ENCODE measurements around the gene FOXO1.

DNA sequence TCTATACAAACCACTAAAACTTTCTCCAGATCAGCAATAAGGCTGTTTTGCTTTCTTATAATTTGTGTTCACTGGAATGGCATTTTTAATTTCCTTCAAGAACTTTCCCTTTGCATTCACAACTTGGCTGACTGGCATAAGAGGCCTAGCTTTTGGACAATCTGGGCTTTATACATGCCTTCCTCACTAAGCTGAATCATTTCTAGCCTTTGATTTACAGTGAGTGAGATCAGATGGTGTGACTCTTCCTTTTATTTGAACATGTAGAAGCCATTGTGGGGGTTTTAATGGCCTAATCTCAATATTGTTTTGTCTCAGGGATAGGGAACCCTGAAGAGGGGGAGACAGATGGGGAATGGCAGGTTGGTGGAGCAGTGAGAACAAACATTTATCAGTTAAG, 82.7 kb downstream of the FOXO1 start:
- TF ChIP-seq, protein P1, sequence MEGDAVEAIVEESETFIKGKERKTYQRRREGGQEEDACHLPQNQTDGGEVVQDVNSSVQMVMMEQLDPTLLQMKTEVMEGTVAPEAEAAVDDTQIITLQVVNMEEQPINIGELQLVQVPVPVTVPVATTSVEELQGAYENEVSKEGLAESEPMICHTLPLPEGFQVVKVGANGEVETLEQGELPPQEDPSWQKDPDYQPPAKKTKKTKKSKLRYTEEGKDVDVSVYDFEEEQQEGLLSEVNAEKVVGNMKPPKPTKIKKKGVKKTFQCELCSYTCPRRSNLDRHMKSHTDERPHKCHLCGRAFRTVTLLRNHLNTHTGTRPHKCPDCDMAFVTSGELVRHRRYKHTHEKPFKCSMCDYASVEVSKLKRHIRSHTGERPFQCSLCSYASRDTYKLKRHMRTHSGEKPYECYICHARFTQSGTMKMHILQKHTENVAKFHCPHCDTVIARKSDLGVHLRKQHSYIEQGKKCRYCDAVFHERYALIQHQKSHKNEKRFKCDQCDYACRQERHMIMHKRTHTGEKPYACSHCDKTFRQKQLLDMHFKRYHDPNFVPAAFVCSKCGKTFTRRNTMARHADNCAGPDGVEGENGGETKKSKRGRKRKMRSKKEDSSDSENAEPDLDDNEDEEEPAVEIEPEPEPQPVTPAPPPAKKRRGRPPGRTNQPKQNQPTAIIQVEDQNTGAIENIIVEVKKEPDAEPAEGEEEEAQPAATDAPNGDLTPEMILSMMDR (conservative IDR thresholded peaks at IDR 0.05; ENCODE audit: low read length) = no peak
- TF ChIP-seq EZH2phosphoT487 (IDR thresholded peaks at IDR 0.05; ENCODE audit: borderline replicate concordance) = no peak
